Endodermal cell (in vitro differentiated cells): ENCODE measurements around the gene ZNRD2. TPM values are rescaled to one million over a fixed set of nuclear protein-coding genes. Genes with fewer than 3 reads are reported as not detected.
A peak's percentile ranks its signal among the peaks of the same experiment; 100 is the strongest.

ENCODE experiments used
- DNase-seq: peaks from one replicate; pipeline ENCODE4 v3.0.0-alpha.2; 2017
- H3K27ac ChIP-seq: 2 replicates; pipeline ENCODE4 v1.5.1; 2013; ENCODE audit warnings: mild to moderate bottlenecking, low read depth, low read length, moderate library complexity
- H3K27me3 ChIP-seq: 2 replicates; pipeline ENCODE4 v1.6.1; 2013; ENCODE audit warnings: mild to moderate bottlenecking, low read length, moderate library complexity; ENCODE audit not compliant: insufficient read depth, control insufficient read depth, poor library complexity, severe bottlenecking
- H3K36me3 ChIP-seq: 2 replicates; pipeline ENCODE4 v1.7.0; 2013; ENCODE audit warnings: mild to moderate bottlenecking, low read length, moderate library complexity; ENCODE audit not compliant: control insufficient read depth, insufficient read depth
- H3K4me1 ChIP-seq: one replicate; pipeline ENCODE4 v1.7.0; 2013; ENCODE audit warnings: low read length; ENCODE audit not compliant: control insufficient read depth, insufficient read depth
- H3K4me3 ChIP-seq: 2 replicates; pipeline ENCODE4 v1.5.1; 2013; ENCODE audit warnings: mild to moderate bottlenecking, low read length, moderate library complexity
- H3K9ac ChIP-seq: 2 replicates; pipeline ENCODE4 v1.6.1; 2013; ENCODE audit warnings: mild to moderate bottlenecking, low read length, moderate library complexity; ENCODE audit not compliant: poor library complexity, severe bottlenecking; ENCODE audit errors: extremely low read depth
- H3K9me3 ChIP-seq: 2 replicates; pipeline ENCODE4 v1.6.1; 2013; ENCODE audit warnings: mild to moderate bottlenecking, low read length, moderate library complexity; ENCODE audit not compliant: control insufficient read depth
- H3K27ac Mint-ChIP-seq: 2 replicates; pipeline ENCODE4 v1.8.0; 2020; ENCODE audit warnings: mixed read lengths
- H3K27me3 Mint-ChIP-seq: 2 replicates; pipeline ENCODE4 v1.8.0; 2021; ENCODE audit warnings: mild to moderate bottlenecking, mixed read lengths; ENCODE audit not compliant: insufficient read depth
- H3K36me3 Mint-ChIP-seq: 2 replicates; pipeline ENCODE4 v1.8.0; 2020; ENCODE audit warnings: low read depth, mixed read lengths
- H3K4me1 Mint-ChIP-seq: 2 replicates; pipeline ENCODE4 v1.8.0; 2020; ENCODE audit warnings: mixed read lengths
- H3K4me3 Mint-ChIP-seq: 2 replicates; pipeline ENCODE4 v1.8.0; 2020; ENCODE audit warnings: mild to moderate bottlenecking, moderate library complexity, mixed read lengths
- H3K9me3 Mint-ChIP-seq: 2 replicates; pipeline ENCODE4 v1.8.0; 2020; ENCODE audit warnings: mild to moderate bottlenecking, mixed read lengths
- CTCF ChIP-seq: fragments of 200-600 bp; sonication (generic); conservative IDR thresholded peaks from 2 replicates; pipeline ENCODE4 v1.5.0; 2021; ENCODE audit warnings: antibody characterized with exemption, mild to moderate bottlenecking
- WGBS, 2 experiments: methylation state at CpG; one replicate each; pipeline versions ENCODE4 v1.1.5 to v1.1.7; 2013; ENCODE audit warnings: missing lambda C conversion rate in 2 of 2, mixed read lengths in 1 of 2; ENCODE audit not compliant: insufficient coverage in 1 of 2, insufficient read length in 1 of 2; 5-methylcytosine and 5-hydroxymethylcytosine counted together
- total RNA-seq, 2 donors: library from RNA; stranded (reverse); fragmentation: NEBNext Ultra II Directional in 1 of 2; extraction: Animal tissue kit (Norgen Biotek cat#: 25700) in 1 of 2; gene quantifications; 2 replicates in 1 of 2; 3 replicates in 1 of 2; pipeline ENCODE4 v1.2.1, GENCODE V29; 2021

Gene ZNRD2
- total RNA-seq, 2 donors from 2014 or later: 32.8 to 36.5 TPM

DNA sequence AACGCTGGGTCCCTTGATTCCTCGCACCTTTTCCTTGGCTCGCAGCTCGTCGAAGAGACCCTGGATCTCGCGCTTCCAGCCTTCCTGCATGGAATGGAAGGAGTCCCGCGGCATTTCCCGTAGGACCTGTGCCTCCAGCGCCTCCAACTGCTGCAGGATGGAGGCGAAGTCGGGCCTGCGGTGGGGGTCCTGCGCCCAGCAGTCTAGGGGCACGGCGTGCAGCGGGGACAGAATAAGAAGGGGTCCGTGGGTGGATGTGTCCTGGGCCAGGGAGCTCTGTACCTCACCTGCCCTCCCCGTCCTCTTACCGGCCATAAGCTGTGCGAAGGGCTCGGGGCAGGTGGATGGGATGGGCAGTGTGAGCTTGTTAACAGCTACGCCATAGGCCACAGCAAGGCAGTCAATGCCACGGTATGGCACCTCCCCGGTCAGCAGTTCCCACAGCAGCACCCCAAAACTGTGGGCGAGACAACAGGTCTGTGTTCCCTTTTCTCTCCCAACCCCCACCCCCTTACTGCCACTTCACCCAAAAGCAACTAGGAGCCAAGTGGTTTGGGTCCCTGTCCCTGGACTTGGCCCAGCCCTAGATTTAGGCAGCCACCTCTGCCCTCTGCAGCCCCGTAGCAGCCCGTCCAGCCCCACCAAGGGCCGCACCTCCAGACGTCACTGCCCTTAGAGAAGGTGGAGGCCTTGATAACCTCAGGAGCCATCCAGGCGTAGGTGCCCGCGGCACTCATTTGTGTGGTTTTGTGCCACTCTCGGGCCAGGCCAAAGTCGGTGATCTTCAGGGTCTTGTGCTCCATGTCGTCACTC lies 37.5 kb downstream of the ZNRD2 start:
- Mint-ChIP-seq H3K4me1 (peaks cover 8% of the 10 kb centered on the region), H3K27me3 (peaks cover 2% of the 10 kb centered on the region), H3K4me3 (peak overlapping the region; percentile 41), H3K27ac (peak overlapping the region; percentile 26), H3K36me3 (peaks cover 57% of the 10 kb centered on the region), H3K9me3 (no peaks in the 10 kb centered on the region)
- H3K27ac ChIP-seq: peak overlapping the region; percentile 12
- H3K4me3 ChIP-seq: peak overlapping the region; percentile 59
- H3K9ac ChIP-seq: no peak overlapping the region
- H3K27me3 ChIP-seq: no peaks in the 10 kb centered on the region
- TF ChIP-seq CTCF: no peak
- peaks cover 3% of the 10 kb centered on the region for H3K4me1 ChIP-seq
- H3K9me3 ChIP-seq: no peaks in the 10 kb centered on the region
- WGBS, 2 experiments: 77 to 81% methylated on average over 28 to 37 of the region's 37 CpGs
- H3K36me3 ChIP-seq: peaks cover 64% of the 10 kb centered on the region
- no peak for DNase-seq

DNA sequence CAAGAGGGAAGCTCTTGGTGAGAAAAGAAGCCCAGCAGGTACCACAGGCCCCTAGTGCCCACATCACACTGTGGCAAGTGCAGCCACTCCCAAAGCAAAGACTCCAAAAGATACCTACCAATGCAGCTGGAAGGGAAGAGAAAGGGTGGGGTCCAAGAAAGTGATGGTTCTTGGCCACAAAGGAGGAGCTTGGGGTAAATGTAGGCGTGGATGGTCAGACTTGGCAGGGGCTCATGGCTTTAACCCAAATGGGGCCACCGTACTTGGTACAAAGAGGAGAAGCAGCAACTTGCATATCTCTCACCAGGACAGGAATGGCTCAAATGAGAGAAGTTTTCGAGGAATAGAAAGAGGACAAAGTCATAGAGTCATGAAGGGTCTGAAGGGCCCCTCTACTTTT lies 39.0 kb downstream of the ZNRD2 start:
- H3K36me3 Mint-ChIP-seq: peaks cover 43% of the 10 kb centered on the region
- peaks cover 8% of the 10 kb centered on the region for H3K4me1 Mint-ChIP-seq
- no peak for DNase-seq

DNA sequence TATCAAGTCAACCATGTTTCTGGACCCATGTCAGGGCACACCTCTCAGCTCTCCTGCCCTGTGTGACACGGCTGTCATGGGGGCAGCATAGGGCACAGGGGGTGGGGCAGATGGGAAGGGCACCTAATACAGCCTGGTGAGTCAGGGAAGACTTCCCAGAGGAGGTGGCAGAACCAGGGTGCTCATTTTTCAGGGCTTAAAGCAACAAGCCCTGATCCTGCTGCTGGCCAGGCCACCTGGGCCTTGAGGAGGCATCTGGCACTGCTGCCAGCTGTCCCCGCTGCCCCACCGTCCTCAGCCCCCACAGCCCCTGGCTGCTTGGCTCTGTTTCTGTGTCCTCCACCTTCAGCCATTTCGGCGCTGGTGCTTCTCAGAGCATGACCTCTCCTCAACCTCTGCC lies 39.4 kb downstream of the ZNRD2 start:
- H3K9me3 Mint-ChIP-seq: no peaks in the 10 kb centered on the region
- peaks cover 2% of the 10 kb centered on the region for H3K27me3 Mint-ChIP-seq
- peaks cover 8% of the 10 kb centered on the region for H3K4me1 Mint-ChIP-seq
- no peak overlapping the region for H3K9ac ChIP-seq
- DNase-seq: no peak
- peaks cover 3% of the 10 kb centered on the region for H3K4me1 ChIP-seq
- H3K4me3 ChIP-seq: no peak overlapping the region
- peaks cover 46% of the 10 kb centered on the region for H3K36me3 ChIP-seq
- H3K27ac Mint-ChIP-seq: no peak overlapping the region
- no peaks in the 10 kb centered on the region for H3K27me3 ChIP-seq
- H3K27ac ChIP-seq: no peak overlapping the region
- no peak overlapping the region for H3K4me3 Mint-ChIP-seq
- no peaks in the 10 kb centered on the region for H3K9me3 ChIP-seq
- TF ChIP-seq CTCF: no peak
- WGBS, 2 experiments: 93 to 94% methylated on average over 5 of the region's 5 CpGs
- peaks cover 38% of the 10 kb centered on the region for H3K36me3 Mint-ChIP-seq

More for the DNA sequence above, 39.0 kb downstream of the ZNRD2 start:
- H3K27ac ChIP-seq: no peak overlapping the region
- no peaks in the 10 kb centered on the region for H3K27me3 ChIP-seq
- Mint-ChIP-seq H3K27me3 (peaks cover 2% of the 10 kb centered on the region), H3K9me3 (no peaks in the 10 kb centered on the region), H3K4me3 (no peak overlapping the region), H3K27ac (no peak overlapping the region)
- 90 to 97% methylated on average over 3 of the region's 3 CpGs for WGBS, 2 experiments
- H3K9ac ChIP-seq: no peak overlapping the region
- no peak overlapping the region for H3K4me3 ChIP-seq
- H3K4me1 ChIP-seq: peaks cover 3% of the 10 kb centered on the region
- no peaks in the 10 kb centered on the region for H3K9me3 ChIP-seq
- TF ChIP-seq CTCF: no peak
- H3K36me3 ChIP-seq: peaks cover 50% of the 10 kb centered on the region
